Aorta (tissue), 5 donors: Measurements from ENCODE around the gene CLEC2L. TPM values are rescaled to one million over a fixed set of nuclear protein-coding genes. Genes with fewer than 3 reads are reported as not detected.
"Not testable (repeated sequence)": the region's sequence is repeated elsewhere in the genome, so short reads cannot be mapped to it uniquely, and the experiment has no call there.

Experiments
- ATAC-seq: fragments of 200-7000 bp; cut with Tn5 transposase; one replicate; pipeline ENCODE4 v1.9.1; 2022; ENCODE audit warnings: moderate library complexity; ENCODE audit not compliant: low FRiP score
- DNase-seq, 2 donors: peaks; one replicate each; pipeline ENCODE4 v3.0.0-alpha.2; 2020
- H3K27ac ChIP-seq, 2 donors: one replicate each; pipeline ENCODE4 v1.5.1; 2013; ENCODE audit warnings: low read length in 2 of 2, mild to moderate bottlenecking in 2 of 2, moderate library complexity in 2 of 2, control low read depth in 1 of 2, inconsistent platforms in 1 of 2, low read depth in 1 of 2
- H3K27me3 ChIP-seq, 2 donors: one replicate each; pipeline ENCODE4 v1.6.1; 2013; ENCODE audit warnings: control low read depth in 1 of 2, low read length in 1 of 2, mild to moderate bottlenecking in 1 of 2, moderate library complexity in 1 of 2; ENCODE audit not compliant: insufficient read depth in 2 of 2, control insufficient read depth in 1 of 2
- H3K36me3 ChIP-seq, 2 donors: one replicate each; pipeline ENCODE4 v1.6.1; 2013; ENCODE audit warnings: control low read depth in 1 of 2, low read length in 1 of 2, mild to moderate bottlenecking in 1 of 2; ENCODE audit not compliant: insufficient read depth in 2 of 2, control insufficient read depth in 1 of 2
- H3K4me1 ChIP-seq, 2 donors: one replicate each; pipeline ENCODE4 v1.6.1; 2013; ENCODE audit warnings: low read length in 2 of 2, control low read depth in 1 of 2, mild to moderate bottlenecking in 1 of 2, moderate library complexity in 1 of 2; ENCODE audit not compliant: insufficient read depth in 2 of 2, control insufficient read depth in 1 of 2
- H3K4me3 ChIP-seq, 2 donors: one replicate each; pipeline ENCODE4 v1.5.1; 2013; ENCODE audit warnings: low read length in 2 of 2, control low read depth in 1 of 2, mild to moderate bottlenecking in 1 of 2
- H3K9me3 ChIP-seq: one replicate; pipeline ENCODE4 v1.6.1; 2013; ENCODE audit warnings: mild to moderate bottlenecking, low read length; ENCODE audit not compliant: control insufficient read depth
- WGBS, 2 donors: extraction: QIAGEN DNeasy Blood & Tissue Kit; methylation state at CpG; one replicate each; pipeline ENCODE4 v1.1.7; 2013; 5-methylcytosine and 5-hydroxymethylcytosine counted together
- intact Hi-C, 2 donors: fragments of 100-400 bp; cut with DNase I; formaldehyde crosslinking; loops; one replicate each; pipeline versions ENCODE4 v1.14.2 to v1.15.0; 2022
- polyA plus RNA-seq, 2 donors: library from polyadenylated mRNA; stranded (reverse); fragments of 200-250 nt; gene quantifications; one replicate each; pipeline ENCODE4 v1.2.3, GENCODE V29; 2013
- total RNA-seq, 2 donors: library from RNA; stranded (reverse); fragmentation: NEBNext Ultra II Directional; extraction: Animal tissue kit (Norgen Biotek cat#: 25700); gene quantifications; one replicate each; pipeline ENCODE4 v1.2.1, GENCODE V29; 2021
- donor health status: healthy with polysubstance abuse.
- donor health status: Bipolar disorder and iron deficiency.
- donor health status: DM: no; HTN: no; CAD: no.
- donor health status: DM: no; HTN: no; CAD: no.
- donor health status: DM: yes; HTN: yes; CAD: no.

The CLEC2L gene
- total and polyA plus RNA-seq, 4 donors, result not detected

DNA sequence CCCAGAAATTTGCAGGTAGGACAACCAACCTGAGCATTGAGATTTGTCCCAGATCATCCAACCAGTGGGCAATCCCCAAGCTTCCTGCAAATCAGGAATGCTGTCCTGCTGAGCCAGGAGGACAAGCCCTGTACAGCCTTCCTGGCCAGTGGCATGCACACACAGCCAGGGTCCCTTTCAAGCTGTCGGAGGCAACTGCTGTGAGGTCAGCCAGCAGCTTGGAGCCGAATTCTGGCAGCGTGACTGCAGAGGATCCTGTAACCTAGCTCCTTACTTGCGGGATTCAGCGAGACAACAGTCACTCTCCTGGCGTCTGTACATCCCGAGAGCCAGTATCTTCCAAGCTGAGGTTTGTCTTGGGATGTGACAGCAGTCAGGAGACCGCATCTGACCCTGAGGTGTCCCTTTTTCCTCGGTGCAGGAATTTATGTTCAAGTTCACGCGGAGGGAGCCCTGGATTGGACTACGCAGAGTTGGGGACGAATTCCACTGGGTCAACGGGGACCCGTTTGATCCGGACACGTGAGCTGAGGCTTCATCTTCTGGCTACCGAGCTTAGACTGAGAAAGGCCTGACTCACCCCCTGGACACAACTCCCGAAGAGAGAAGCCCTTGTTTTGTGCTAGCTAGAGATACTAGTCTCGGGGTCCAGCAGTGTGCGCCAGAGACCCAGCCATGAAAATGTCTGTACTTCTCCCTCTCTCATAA, 18.3 kb downstream of the CLEC2L start:
- Histone ChIP-seq H3K27me3 (no peaks in the 10 kb centered on the region), H3K4me3 (no peak overlapping the region), H3K4me1 (no peaks in the 10 kb centered on the region), H3K36me3 (no peaks in the 10 kb centered on the region), H3K27ac (no peak overlapping the region), H3K9me3 (no peaks in the 10 kb centered on the region)
- WGBS, 2 donors, result 81 to 82% methylated on average over 21 of the region's 21 CpGs
- intact Hi-C loops, result no loop called here
- DNase-seq (peak in 1 of 2 donors; percentile 41), ATAC-seq (peak; percentile 29)

DNA sequence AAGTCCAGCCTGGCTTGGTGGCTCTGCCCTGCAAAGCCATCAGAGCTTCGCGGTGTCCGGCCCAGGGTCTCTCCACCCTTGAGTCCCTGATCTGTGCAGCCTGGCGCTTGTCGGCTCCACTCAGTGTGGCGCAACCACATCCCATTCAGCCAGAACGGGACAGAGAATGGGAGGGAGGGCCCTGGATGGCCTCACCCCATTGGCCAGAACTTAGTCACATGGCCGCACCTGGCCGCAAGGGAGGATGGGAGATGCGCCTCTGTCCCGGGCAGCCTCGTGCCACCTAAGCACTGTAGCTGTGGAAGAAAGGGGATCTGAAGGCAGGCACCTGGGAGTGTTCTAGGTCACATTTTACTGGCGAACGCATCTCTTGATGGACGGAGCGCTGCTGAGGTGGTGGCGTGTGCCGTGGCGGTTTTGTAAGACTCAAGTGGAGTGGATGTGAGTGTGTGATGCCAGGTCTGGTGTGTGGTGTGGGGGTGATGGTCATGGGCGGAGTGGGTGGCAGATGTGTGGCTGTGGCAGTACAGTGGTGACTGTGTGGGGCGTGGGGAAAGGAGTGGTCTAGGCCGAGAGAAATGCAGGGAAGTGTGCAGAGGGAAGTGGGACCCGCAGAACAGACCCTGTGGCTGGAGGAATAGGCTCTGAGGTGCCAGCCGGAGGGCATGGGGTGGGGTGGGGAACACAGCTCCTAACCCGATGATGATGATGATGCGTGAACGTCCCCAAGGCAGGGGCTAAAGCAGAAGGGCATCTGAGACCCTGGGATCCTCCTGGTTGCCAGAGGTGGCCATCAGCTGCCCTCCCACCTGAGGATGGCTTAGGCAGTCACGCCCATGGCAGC, 19.0 kb downstream of the CLEC2L start:
- DNase-seq (peak in 1 of 2 donors; percentile 67), ATAC-seq (peak; percentile 19)
- H3K9me3 ChIP-seq, result no peaks in the 10 kb centered on the region
- no peaks in the 10 kb centered on the region for H3K27me3 ChIP-seq
- no peaks in the 10 kb centered on the region for H3K36me3 ChIP-seq
- H3K4me1 ChIP-seq, result no peaks in the 10 kb centered on the region
- H3K4me3 ChIP-seq, result no peak overlapping the region
- WGBS, 2 donors, result 95 to 96% methylated on average over 28 of the region's 28 CpGs
- no peak overlapping the region for H3K27ac ChIP-seq
- intact Hi-C loops, result no loop called here

DNA sequence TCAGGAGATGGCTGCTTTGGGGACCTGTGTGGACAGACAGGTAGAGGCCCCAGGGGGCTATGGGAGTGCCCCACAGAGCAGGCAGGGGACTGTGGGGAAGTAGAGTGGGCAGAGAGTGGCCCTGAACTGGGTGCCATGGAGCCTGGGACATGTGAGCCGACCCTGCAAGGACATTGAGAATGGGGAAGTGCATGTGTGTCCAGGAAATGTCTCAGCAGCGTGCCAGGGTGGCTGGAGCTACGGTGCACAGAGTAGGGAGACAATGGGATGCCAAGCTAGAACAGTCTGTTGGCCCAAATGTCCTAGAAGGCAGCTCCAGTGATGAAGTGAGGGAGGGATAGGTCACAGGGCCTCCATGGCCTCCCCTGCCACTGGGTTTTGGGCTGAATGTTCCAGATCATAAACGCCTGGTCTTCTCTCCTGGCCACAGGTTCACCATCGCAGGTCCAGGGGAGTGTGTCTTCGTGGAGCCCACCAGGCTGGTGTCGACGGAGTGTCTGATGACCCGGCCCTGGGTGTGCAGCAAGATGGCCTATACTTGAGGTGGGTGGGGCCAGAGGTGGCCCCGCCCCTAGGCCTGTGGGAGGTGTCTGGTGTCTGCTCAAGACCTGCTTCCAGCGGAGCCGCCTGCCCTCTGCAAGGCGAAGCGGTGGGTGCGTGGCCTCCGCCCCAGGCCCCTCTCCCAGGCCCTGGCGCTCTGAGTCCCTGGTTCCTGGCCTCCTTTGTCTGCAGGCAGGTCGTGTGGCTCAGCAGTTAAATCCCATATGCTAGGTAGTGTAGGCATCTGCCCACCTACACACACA, 20.5 kb downstream of the CLEC2L start:
- DNase-seq (peak in 1 of 2 donors; percentile 73), ATAC-seq (no peak)
- H3K36me3 ChIP-seq, result no peaks in the 10 kb centered on the region
- no peaks in the 10 kb centered on the region for H3K4me1 ChIP-seq
- H3K27me3 ChIP-seq, result no peaks in the 10 kb centered on the region
- H3K4me3 ChIP-seq, result no peak overlapping the region
- intact Hi-C loops, result no loop called here
- no peaks in the 10 kb centered on the region for H3K9me3 ChIP-seq
- WGBS, 2 donors, result 89 to 90% methylated on average over 18 of the region's 18 CpGs
- H3K27ac ChIP-seq, result no peak overlapping the region

DNA sequence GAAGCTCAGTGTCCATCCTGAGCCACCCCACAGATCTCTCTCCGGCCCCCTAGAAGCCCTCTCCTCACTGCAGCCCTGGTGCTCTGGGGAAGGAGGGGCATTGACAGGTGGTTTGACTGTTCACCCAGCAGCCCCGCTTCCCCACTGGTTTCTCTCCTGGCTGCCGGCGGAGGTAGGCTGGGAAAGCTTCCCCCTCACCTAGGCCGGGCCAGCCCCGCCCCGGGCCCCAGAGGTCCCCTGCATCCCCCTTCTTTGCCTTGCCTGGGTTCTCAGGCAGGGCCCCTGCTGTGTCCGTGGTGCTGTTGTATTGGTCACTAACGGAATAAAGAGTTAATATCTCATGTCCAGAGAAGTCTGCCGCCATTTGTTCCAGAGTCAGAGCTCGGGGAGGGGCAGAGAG, 21.2 kb downstream of the CLEC2L start:
- H3K27me3 ChIP-seq, result no peaks in the 10 kb centered on the region
- H3K9me3 ChIP-seq, result no peaks in the 10 kb centered on the region
- no peak overlapping the region for H3K4me3 ChIP-seq
- intact Hi-C loops, result no loop called here
- ATAC-seq (no peak), DNase-seq (peak in 1 of 2 donors; percentile 54)
- H3K27ac ChIP-seq, result no peak overlapping the region
- H3K4me1 ChIP-seq, result no peaks in the 10 kb centered on the region
- no peaks in the 10 kb centered on the region for H3K36me3 ChIP-seq
- WGBS, 2 donors, result 91 to 94% methylated on average over 11 of the region's 11 CpGs

DNA sequence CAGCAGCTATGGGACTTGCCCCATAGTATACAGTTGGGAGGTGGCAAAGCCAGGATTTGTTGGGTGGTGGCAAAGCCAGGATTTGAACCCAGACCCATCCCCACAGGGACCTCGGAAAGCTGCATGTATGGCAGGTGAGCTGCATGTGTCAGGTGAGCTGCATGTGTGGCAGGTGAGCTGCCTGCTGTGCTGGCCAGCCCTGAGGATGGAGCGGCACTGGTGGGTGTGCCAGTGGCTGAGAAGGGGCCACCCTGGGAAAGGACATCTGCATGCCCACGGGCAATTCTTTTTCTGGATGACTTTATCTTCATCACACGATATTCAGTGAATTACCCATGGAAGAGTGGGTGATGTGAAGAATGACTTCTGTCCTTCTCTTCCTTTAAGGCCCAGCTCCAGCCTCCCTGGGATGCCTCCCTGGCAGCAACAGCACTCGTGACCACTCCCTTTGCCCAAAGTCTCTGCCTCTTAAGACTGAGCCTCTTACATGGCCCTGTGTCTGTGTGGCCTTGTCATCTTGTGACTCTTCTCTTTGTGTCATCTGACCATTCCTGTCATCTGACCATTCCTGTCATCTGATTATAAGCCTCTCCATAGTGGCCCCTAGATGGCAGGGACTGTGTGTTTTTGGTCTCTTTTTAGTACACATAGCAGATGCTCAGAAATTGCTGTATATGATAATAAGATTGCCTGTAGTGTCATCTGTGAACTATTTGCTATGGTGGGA, 25.0 kb downstream of the CLEC2L start:
- intact Hi-C loops, result no loop called here
- DNase-seq, result peak in 1 of 2 donors; percentile 57
- 86 to 92% methylated on average over 5 of the region's 5 CpGs for WGBS, 2 donors

DNA sequence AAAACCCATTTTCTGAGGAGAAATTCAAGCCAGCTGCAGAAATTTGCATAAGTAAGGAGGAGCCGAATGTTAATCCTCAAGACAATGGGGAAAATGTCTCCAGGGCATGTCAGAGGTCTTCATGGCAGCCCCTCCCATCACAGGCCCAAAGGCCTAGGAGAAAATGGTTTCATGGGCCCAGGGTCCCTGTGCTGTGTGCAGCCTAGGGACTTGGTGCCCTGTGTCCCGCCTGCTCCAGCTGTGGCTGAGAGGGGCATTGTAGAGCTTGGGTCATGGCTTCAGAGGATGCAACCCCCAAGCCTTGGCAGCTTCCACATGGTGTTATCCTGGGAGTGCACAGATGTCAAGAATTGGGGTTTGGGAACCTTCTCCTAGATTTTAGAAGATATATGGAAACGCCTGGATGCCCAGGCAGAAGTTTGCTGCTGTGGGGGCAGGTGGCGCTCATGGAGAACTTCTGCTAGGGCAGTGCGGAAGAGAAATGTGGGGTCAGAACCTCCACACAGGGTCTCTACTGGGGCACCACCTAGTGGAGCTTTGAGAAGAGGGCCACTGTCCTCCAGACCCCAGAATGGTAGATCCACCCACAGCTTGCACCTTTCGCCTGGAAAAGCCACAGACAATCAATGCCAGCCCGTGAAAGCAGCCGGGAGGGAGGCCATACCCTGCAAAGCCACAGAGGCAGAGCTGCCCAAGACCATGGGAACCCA, 30.7 kb downstream of the CLEC2L start:
- WGBS, 2 donors, result 92 to 95% methylated on average over 8 of the region's 8 CpGs
- H3K4me3 ChIP-seq, ATAC-seq, H3K9me3 ChIP-seq, H3K4me1 ChIP-seq, H3K27me3 ChIP-seq, intact Hi-C loops, H3K36me3 ChIP-seq, H3K27ac ChIP-seq, DNase-seq: not testable (repeated sequence)

More for the DNA sequence above, 25.0 kb downstream of the CLEC2L start:
- Histone ChIP-seq H3K9me3 (no peaks in the 10 kb centered on the region), H3K27me3 (no peaks in the 10 kb centered on the region), H3K36me3 (no peaks in the 10 kb centered on the region), H3K4me3 (no peak overlapping the region), H3K4me1 (no peaks in the 10 kb centered on the region), H3K27ac (no peak overlapping the region)
- ATAC-seq, result no peak

DNA sequence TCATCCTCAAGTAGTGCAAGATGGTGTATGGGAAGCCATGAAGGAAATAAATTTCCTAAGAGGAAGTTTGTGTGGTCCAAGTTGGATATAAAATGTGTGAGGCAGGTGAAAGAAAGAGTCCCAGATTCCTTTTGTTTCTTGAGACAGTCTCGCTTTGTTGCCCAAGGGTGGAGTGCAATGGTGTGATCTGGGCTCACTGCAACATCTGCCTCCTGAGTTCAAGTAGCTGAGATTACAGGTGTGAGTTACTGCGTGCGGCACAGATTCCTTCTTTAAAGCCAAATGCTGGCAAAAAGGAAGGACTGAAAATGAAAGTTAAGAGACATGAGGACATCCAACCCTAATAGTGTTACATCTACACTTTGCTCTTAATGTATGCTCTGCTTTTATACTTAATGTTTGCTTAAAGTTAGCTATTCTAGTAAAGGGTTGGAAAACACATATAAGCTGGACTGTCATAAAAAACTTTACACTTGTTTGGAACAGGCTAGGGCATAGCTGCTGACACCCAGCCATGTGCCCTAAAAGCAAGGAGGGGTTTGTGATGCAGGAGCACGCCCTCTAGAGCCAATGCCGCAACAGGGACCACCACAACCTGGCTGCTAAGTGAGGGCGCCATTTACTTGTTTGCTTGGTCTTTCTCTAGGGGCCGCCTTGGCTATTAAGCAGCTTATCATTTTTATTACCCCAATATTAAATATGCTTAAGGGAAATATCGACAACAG, 34.5 kb downstream of the CLEC2L start:
- no peak overlapping the region for H3K27ac ChIP-seq
- 72 to 73% methylated on average over 8 of the region's 8 CpGs for WGBS, 2 donors
- no peaks in the 10 kb centered on the region for H3K36me3 ChIP-seq
- no peaks in the 10 kb centered on the region for H3K4me1 ChIP-seq
- intact Hi-C loops, result no loop called here
- DNase-seq, result no peak
- ATAC-seq, result no peak
- no peaks in the 10 kb centered on the region for H3K9me3 ChIP-seq
- no peak overlapping the region for H3K4me3 ChIP-seq
- H3K27me3 ChIP-seq, result no peaks in the 10 kb centered on the region
